Lung (tissue), 12 donors: Measurements from ENCODE around the gene ATP11A. TPM values are rescaled to one million over a fixed set of nuclear protein-coding genes. Genes with fewer than 3 reads are reported as not detected.

Experiments used
- ATAC-seq: fragments of 200-7000 bp; cut with Tn5 transposase; one replicate; pipeline ENCODE4 v1.9.1; 2020; ENCODE audit warnings: moderate number of reproducible peaks; ENCODE audit not compliant: insufficient read depth, low FRiP score
- DNase-seq, 3 donors: peaks; one replicate each; pipeline ENCODE4 v3.0.0-alpha.2; 2013 to 2017
- H3K27ac ChIP-seq, 2 donors: one replicate each; pipeline ENCODE4 v1.5.1; 2013; ENCODE audit warnings: mild to moderate bottlenecking in 2 of 2, moderate library complexity in 2 of 2, control low read depth in 1 of 2, inconsistent platforms in 1 of 2, low read depth in 1 of 2, low read length in 1 of 2
- H3K27me3 ChIP-seq, 3 donors: one replicate each; pipeline ENCODE4 v1.5.1; 2013; ENCODE audit warnings: low read length in 2 of 3; ENCODE audit not compliant: control insufficient read depth in 3 of 3, insufficient read depth in 3 of 3
- H3K36me3 ChIP-seq, 4 donors: one replicate each; pipeline ENCODE4 v1.5.1; 2013; ENCODE audit warnings: low read length in 4 of 4, mild to moderate bottlenecking in 1 of 4, moderate library complexity in 1 of 4; ENCODE audit not compliant: control insufficient read depth in 4 of 4, insufficient read depth in 4 of 4
- H3K4me1 ChIP-seq, 5 donors: one replicate each; pipeline ENCODE4 v1.5.1; 2013; ENCODE audit warnings: low read length in 5 of 5, mild to moderate bottlenecking in 2 of 5, moderate library complexity in 1 of 5; ENCODE audit not compliant: control insufficient read depth in 5 of 5, insufficient read depth in 5 of 5
- H3K4me3 ChIP-seq: one replicate; pipeline ENCODE4 v1.5.1; 2013; ENCODE audit warnings: mild to moderate bottlenecking, control low read depth, moderate library complexity
- H3K9ac ChIP-seq, 2 donors: one replicate each; pipeline ENCODE4 v1.5.1; 2013; ENCODE audit warnings: low read length in 2 of 2, control low read depth in 1 of 2; ENCODE audit not compliant: insufficient read depth in 1 of 2
- H3K9me3 ChIP-seq, 4 donors: one replicate each; pipeline ENCODE4 v1.5.1; 2013; ENCODE audit warnings: low read length in 3 of 4, mild to moderate bottlenecking in 1 of 4, moderate library complexity in 1 of 4; ENCODE audit not compliant: control insufficient read depth in 4 of 4, insufficient read depth in 3 of 4
- CTCF ChIP-seq: IDR thresholded peaks from 2 replicates; pipeline ENCODE4 v1.5.1; 2012; ENCODE audit warnings: mild to moderate bottlenecking; ENCODE audit errors: control extremely low read depth, extremely low read depth
- WGBS, 2 donors: extraction: QIAGEN DNeasy Blood & Tissue Kit; methylation state at CpG; one replicate each; pipeline ENCODE4 v1.1.7; 2013; 5-methylcytosine and 5-hydroxymethylcytosine counted together
- polyA plus RNA-seq, 2 donors: library from polyadenylated mRNA; stranded (reverse); fragments of 200-250 nt; gene quantifications; one replicate each; pipeline ENCODE4 v1.2.1, GENCODE V29; 2013
- total RNA-seq, 2 donors: library from RNA; depleted of rRNA in 1 of 2; stranded (reverse); fragments of >200 nt in 1 of 2; gene quantifications; one replicate each; pipeline ENCODE4 v1.2.1, GENCODE V29; 2014 to 2021
- donor health status: control.
- donor health status: control.
- donor health status: Bipolar disorder and iron deficiency.
- donor health status: healthy.
- donor health status: DM: yes; HTN: yes; CAD: no.

Gene ATP11A
- total and polyA plus RNA-seq, 4 donors: 46.3 to 317 (median 162) TPM

GRCh38 chr13:112718318-112718717, 28.5 kb downstream of the ATP11A start:
- no peak overlapping the region for H3K4me3 ChIP-seq
- DNase-seq (no peak), ATAC-seq (no peak)
- TF ChIP-seq CTCF: no peak
- no peak overlapping the region for H3K9ac ChIP-seq
- H3K36me3 ChIP-seq: peaks cover 0 to 2% (median 0%) of the 10 kb centered on the region in 4 donors
- H3K9me3 ChIP-seq: peaks cover 0 to 6% (median 2%) of the 10 kb centered on the region in 4 donors
- H3K27me3 ChIP-seq: no peaks in the 10 kb centered on the region
- H3K4me1 ChIP-seq: peaks cover 6 to 34% (median 13%) of the 10 kb centered on the region in 5 donors
- WGBS, 2 donors: 94 to 95% methylated on average over 9 of the region's 9 CpGs
- no peak overlapping the region for H3K27ac ChIP-seq

- 78 to 81% methylated on average over 11 of the region's 11 CpGs for WGBS, 2 donors
- TF ChIP-seq CTCF: no peak
- Histone ChIP-seq H3K27me3 (no peaks in the 10 kb centered on the region), H3K27ac (no peak overlapping the region), H3K4me3 (no peak overlapping the region), H3K4me1 (peaks cover 6 to 40% (median 13%) of the 10 kb centered on the region in 5 donors), H3K36me3 (peaks cover 0 to 4% (median 0%) of the 10 kb centered on the region in 4 donors), H3K9ac (no peak overlapping the region), H3K9me3 (peaks cover 0 to 6% (median 2%) of the 10 kb centered on the region in 4 donors)
- ATAC-seq (no peak), DNase-seq (no peak)
Measured at GRCh38 chr13:112719016-112719415, 29.2 kb downstream of the ATP11A start.

GRCh38 chr13:112719556-112719955, 29.7 kb downstream of the ATP11A start:
- ATAC-seq: no peak
- no peak for TF ChIP-seq CTCF
- H3K4me1 ChIP-seq: peaks cover 6 to 45% (median 13%) of the 10 kb centered on the region in 5 donors
- H3K27ac ChIP-seq: no peak overlapping the region
- no peaks in the 10 kb centered on the region for H3K27me3 ChIP-seq
- H3K9ac ChIP-seq: peak overlapping the region in 1 of 2 donors; percentile 39
- no peak for DNase-seq
- H3K36me3 ChIP-seq: peaks cover 0 to 4% (median 0%) of the 10 kb centered on the region in 4 donors
- no peak overlapping the region for H3K4me3 ChIP-seq
- peaks cover 0 to 6% (median 2%) of the 10 kb centered on the region in 4 donors for H3K9me3 ChIP-seq
- 83 to 90% methylated on average over 2 of the region's 2 CpGs for WGBS, 2 donors

GRCh38 chr13:112720251-112720650, 30.4 kb downstream of the ATP11A start:
- Histone ChIP-seq H3K27me3 (no peaks in the 10 kb centered on the region), H3K36me3 (peaks cover 0 to 4% (median 0%) of the 10 kb centered on the region in 4 donors), H3K9me3 (no peaks in the 10 kb centered on the region), H3K4me1 (peaks cover 6 to 47% (median 16%) of the 10 kb centered on the region in 5 donors), H3K9ac (peak overlapping the region in 1 of 2 donors; percentile 39), H3K27ac (no peak overlapping the region), H3K4me3 (no peak overlapping the region)
- no peak for DNase-seq
- ATAC-seq: no peak
- no peak for TF ChIP-seq CTCF
- WGBS, 2 donors: 88 to 94% methylated on average over 17 of the region's 17 CpGs
